CD4-positive, alpha-beta memory T cell (primary cell): Measurements from ENCODE around the gene SNAPC2. TPM values are rescaled to one million over a fixed set of nuclear protein-coding genes. Genes with fewer than 3 reads are reported as not detected.
"Not testable (repeated sequence)": the region's sequence is repeated elsewhere in the genome, so short reads cannot be mapped to it uniquely, and the experiment has no call there.

ENCODE experiments used
- CTCF ChIA-PET: fragments of 350-600 bp; sonication (Branson Sonifier 250); formaldehyde crosslinking; loops from one replicate; lab custom pipeline; 2021; ENCODE audit warnings: inconsistent platforms; ENCODE audit not compliant: partially characterized antibody; lab: Charles Lee
- POLR2A ChIA-PET: fragments of 350-600 bp; sonication (Branson Sonifier 250); formaldehyde crosslinking; loops from one replicate; lab custom pipeline; 2021; ENCODE audit not compliant: partially characterized antibody; lab: Charles Lee
- DNase-seq, 5 donors: peaks; one replicate each; pipeline versions ENCODE4 v3.0.0 to v3.0.0-alpha.2; 2020 to 2022; ENCODE audit warnings: mixed read lengths in 1 of 5
- H3K27ac ChIP-seq: one replicate; pipeline ENCODE4 v1.7.0; 2013; ENCODE audit warnings: low read depth, low read length
- H3K27me3 ChIP-seq: 2 replicates; pipeline ENCODE4 v1.7.0; 2013; ENCODE audit warnings: mild to moderate bottlenecking, low read length, moderate library complexity; ENCODE audit not compliant: insufficient read depth
- H3K36me3 ChIP-seq: 2 replicates; pipeline ENCODE4 v1.7.0; 2013; ENCODE audit warnings: mild to moderate bottlenecking, low read length, moderate library complexity; ENCODE audit not compliant: insufficient read depth
- H3K4me1 ChIP-seq: 2 replicates; pipeline ENCODE4 v1.7.0; 2013; ENCODE audit warnings: mild to moderate bottlenecking, low read length, moderate library complexity; ENCODE audit not compliant: insufficient read depth
- H3K4me3 ChIP-seq, 2 donors: one replicate each; pipeline ENCODE4 v1.7.0; 2013; ENCODE audit warnings: low read length in 2 of 2, mild to moderate bottlenecking in 1 of 2
- H3K9me3 ChIP-seq, 2 donors: one replicate each; pipeline ENCODE4 v1.7.0; 2013; ENCODE audit warnings: low read length in 2 of 2, control low read depth in 1 of 2; ENCODE audit not compliant: control insufficient read depth in 1 of 2
- H3K27ac Mint-ChIP-seq, 7 donors: one replicate each; pipeline ENCODE4 v1.8.0; 2020 to 2021; ENCODE audit warnings: mixed read lengths in 7 of 7, mild to moderate bottlenecking in 6 of 7, inconsistent platforms in 3 of 7, moderate library complexity in 3 of 7
- H3K27me3 Mint-ChIP-seq, 2 donors: one replicate each; pipeline ENCODE4 v1.8.0; 2020 to 2021; ENCODE audit warnings: mixed read lengths in 2 of 2
- H3K36me3 Mint-ChIP-seq, 2 donors: one replicate each; pipeline ENCODE4 v1.8.0; 2020 to 2021; ENCODE audit warnings: mixed read lengths in 2 of 2, inconsistent platforms in 1 of 2, mild to moderate bottlenecking in 1 of 2
- H3K4me1 Mint-ChIP-seq, 4 donors: one replicate each; pipeline ENCODE4 v1.8.0; 2020 to 2021; ENCODE audit warnings: mixed read lengths in 4 of 4, mild to moderate bottlenecking in 1 of 4
- H3K4me3 Mint-ChIP-seq, 8 donors: one replicate each; pipeline ENCODE4 v1.8.0; 2020 to 2021; ENCODE audit warnings: mixed read lengths in 8 of 8, mild to moderate bottlenecking in 7 of 8, moderate library complexity in 6 of 8, inconsistent platforms in 3 of 8
- H3K9me3 Mint-ChIP-seq, 8 donors: one replicate each; pipeline ENCODE4 v1.8.0; 2020 to 2021; ENCODE audit warnings: mixed read lengths in 8 of 8, mild to moderate bottlenecking in 5 of 8, inconsistent platforms in 3 of 8, moderate library complexity in 1 of 8
- intact Hi-C: fragments of 100-400 bp; cut with micrococcal nuclease; formaldehyde crosslinking; loops from one replicate; pipeline ENCODE4 v1.15.1; 2023
- polyA plus RNA-seq, 2 donors: library from polyadenylated mRNA; unstranded; fragments of 300-500 nt; fragmentation: Illumina TruSeq; gene quantifications; one replicate each; pipeline ENCODE4 v1.2.3, GENCODE V29; 2021
- total RNA-seq, 2 experiments: library from RNA; stranded (reverse); gene quantifications; one replicate each; pipeline ENCODE4 v1.2.3, GENCODE V29; 2021

Gene SNAPC2
- total and polyA plus RNA-seq, 4 experiments from 2014 or later: 9.0 to 22.1 (median 17.6) TPM

DNA sequence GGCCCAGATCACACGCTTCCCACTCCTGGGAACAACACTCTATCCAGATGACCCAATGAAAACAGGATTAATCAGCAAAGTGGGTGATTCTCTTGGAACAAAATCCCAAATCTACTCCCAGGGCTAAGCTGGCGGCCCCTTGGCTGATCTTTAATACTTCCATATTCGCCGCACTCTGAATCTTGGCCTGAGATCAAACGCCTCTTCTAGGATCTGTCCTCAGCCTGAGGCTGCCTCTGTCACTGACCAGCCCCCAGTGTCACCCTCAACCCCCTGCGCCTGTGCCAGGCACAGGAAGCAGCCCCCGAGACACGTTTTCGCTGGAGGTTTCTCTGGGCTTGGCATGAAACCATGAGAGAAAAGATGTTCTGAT is 8.2 kb downstream of the SNAPC2 start:
- no peak overlapping the region for H3K4me3 ChIP-seq
- Mint-ChIP-seq H3K36me3 (peaks cover 0 to 23% of the 10 kb centered on the region in 2 donors), H3K9me3 (no peaks in the 10 kb centered on the region), H3K27ac (peak overlapping the region in 3 of 7 donors; percentile 10 to 81 (median 22)), H3K27me3 (no peaks in the 10 kb centered on the region), H3K4me3 (peak overlapping the region in 1 of 8 donors; percentile 39), H3K4me1 (peaks cover 1 to 25% (median 12%) of the 10 kb centered on the region in 4 donors)
- DNase-seq: no peak
- peaks cover 21% of the 10 kb centered on the region for H3K36me3 ChIP-seq
- no peaks in the 10 kb centered on the region for H3K9me3 ChIP-seq
- no peak overlapping the region for H3K27ac ChIP-seq
- H3K4me1 ChIP-seq: peaks cover 10% of the 10 kb centered on the region
- POLR2A ChIA-PET: interaction anchor here (0.7 to 1.6 kb wide), 2 partner anchors 8 to 121 kb away, joined by 3 to 15 read pairs; partner anchors contain the start of gene SNAPC2
- intact Hi-C loops: no loop called here
- CTCF ChIA-PET: interaction anchor here (2.1 to 2.8 kb wide), 3 partner anchors 8 to 76 kb away, joined by 6 to 12 read pairs (median 10); partner anchors contain the start of genes SNAPC2 and TIMM44
- no peaks in the 10 kb centered on the region for H3K27me3 ChIP-seq

DNA sequence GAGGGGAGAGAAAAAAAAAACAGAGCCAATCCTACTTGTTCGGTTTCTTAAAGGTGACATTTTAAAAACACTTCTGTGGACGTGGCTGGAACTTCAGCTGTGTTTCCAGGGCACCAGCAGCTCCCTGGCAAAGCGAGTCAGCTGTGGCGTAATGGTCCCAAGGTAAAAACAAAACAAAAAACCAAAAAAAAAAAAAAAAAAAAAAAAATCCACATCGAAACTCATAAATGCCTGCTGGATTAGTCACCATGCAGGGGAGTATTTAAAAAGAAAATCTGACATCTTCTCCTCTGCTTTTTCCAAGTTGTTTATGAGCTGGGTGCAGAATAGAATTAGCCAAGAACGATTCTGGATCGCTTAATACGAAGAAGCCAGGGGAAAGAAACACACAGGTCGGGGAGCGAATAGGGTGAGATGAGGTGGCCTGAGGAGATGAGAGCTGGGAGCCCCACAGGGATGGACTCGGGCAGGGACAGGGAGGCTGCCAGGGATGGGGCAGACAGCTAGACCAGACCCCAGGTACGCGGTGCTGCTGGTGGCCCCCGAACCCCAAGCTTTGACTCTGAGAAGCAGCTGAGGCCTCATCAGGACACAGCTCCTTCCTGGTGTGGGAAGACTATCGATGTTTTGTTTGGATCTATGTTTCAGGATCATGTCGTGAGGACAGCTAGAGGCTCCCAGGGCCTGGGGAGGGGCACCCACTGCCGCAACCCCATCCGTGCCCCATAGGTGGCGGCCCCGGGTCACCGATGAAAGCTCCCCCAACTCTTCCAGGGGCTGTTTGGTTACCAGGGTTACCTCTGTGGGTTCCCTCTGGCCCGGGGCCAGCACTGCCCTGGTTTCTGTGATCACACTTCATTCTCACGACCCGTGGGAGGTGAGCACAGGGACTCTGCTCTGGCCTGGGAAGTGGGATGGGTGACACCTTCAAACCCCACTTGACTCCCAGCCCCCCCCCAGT is 8.9 kb downstream of the SNAPC2 start:
- Mint-ChIP-seq H3K4me3 (peak overlapping the region in 2 of 8 donors; percentile 21 to 54), H3K27me3 (no peaks in the 10 kb centered on the region), H3K27ac (peak overlapping the region; percentile 36 to 88 (median 62)), H3K4me1 (peaks cover 1 to 20% (median 11%) of the 10 kb centered on the region in 4 donors), H3K9me3 (no peaks in the 10 kb centered on the region), H3K36me3 (peaks cover 0 to 26% of the 10 kb centered on the region in 2 donors)
- Histone ChIP-seq H3K27me3 (no peaks in the 10 kb centered on the region), H3K4me1 (peaks cover 10% of the 10 kb centered on the region), H3K4me3 (no peak overlapping the region), H3K9me3 (no peaks in the 10 kb centered on the region), H3K36me3 (peaks cover 28% of the 10 kb centered on the region), H3K27ac (peak overlapping the region; percentile 21)
- peak; percentile 75 to 88 (median 76) for DNase-seq
- intact Hi-C loops: loop anchor here (1.0 kb wide), 1 partner anchor 14 kb away; the partner anchor contains the start of gene TIMM44
- POLR2A ChIA-PET: interaction anchor here (0.6 to 1.6 kb wide), 6 partner anchors 8 to 1397 kb away, joined by 3 to 15 read pairs (median 3); partner anchors contain the start of genes SNAPC2 and TIMM44
- CTCF ChIA-PET: interaction anchor here (0.9 to 2.8 kb wide), 5 partner anchors 9 to 77 kb away, joined by 4 to 12 read pairs (median 6); partner anchors contain the start of genes MAP2K7, SNAPC2 and TIMM44

DNA sequence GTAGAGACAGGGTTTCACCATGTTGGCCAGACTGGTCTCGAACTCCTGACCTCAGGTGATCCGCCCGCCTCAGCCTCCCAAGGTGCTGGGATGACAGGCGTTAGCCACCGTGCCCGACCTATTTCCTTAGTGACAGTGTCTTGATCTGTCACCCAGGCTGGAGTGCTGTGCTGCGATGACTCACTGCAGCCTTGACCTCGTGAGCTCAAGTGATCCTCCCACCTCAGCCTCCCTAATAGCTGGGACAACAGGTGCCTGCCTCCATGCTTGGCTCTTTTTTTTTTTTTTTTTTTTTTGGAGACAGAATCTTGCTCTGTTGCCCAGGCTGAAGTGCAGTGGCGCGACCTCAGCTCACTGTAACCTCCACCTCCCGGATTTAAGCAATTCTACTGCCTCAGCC is 9.9 kb downstream of the SNAPC2 start:
- H3K4me1 ChIP-seq, DNase-seq, H3K27me3 Mint-ChIP-seq, H3K9me3 ChIP-seq, H3K9me3 Mint-ChIP-seq, H3K4me3 ChIP-seq, H3K4me3 Mint-ChIP-seq, H3K27me3 ChIP-seq, intact Hi-C loops: not testable (repeated sequence)
- H3K27ac Mint-ChIP-seq: peak overlapping the region in 3 of 7 donors; percentile 36 to 81 (median 79)
- ChIA-PET POLR2A (interaction anchor here (1.0 to 1.6 kb wide), 2 partner anchors 9 kb away, joined by 3 to 15 read pairs; partner anchors contain the start of gene SNAPC2), CTCF (interaction anchor here (1.6 to 2.8 kb wide), 3 partner anchors 10 to 77 kb away, joined by 5 to 12 read pairs (median 10); partner anchors contain the start of genes SNAPC2 and TIMM44)
- Histone ChIP-seq H3K36me3 (peaks cover 33% of the 10 kb centered on the region), H3K27ac (peak overlapping the region; percentile 21)
- peaks cover 0 to 29% of the 10 kb centered on the region in 2 donors for H3K36me3 Mint-ChIP-seq
- peaks cover 1 to 20% (median 11%) of the 10 kb centered on the region in 4 donors for H3K4me1 Mint-ChIP-seq

DNA sequence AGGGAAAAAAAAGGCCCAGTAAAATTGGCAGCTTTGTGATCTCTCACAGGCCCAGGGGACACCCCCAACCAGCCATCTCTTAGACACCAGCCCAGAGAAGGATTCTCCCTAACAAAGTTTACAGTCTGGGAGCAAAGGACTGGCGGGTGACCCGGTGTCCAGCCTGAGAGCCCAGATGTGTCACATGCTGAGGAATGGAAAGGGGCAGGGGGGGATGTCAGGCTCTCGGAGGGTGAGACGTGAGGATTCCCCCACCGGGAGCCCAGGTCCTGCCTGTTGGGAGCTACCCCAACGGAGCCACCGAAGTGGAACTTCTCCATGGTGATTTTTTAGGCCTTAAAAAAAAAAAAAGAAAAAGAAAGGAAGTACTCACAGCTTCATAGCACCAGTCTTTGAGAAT is 10.6 kb downstream of the SNAPC2 start:
- ChIA-PET CTCF (interaction anchor here (1.6 to 2.8 kb wide), 2 partner anchors 10 to 78 kb away, joined by 5 to 12 read pairs; partner anchors contain the start of gene SNAPC2), POLR2A (interaction anchor here (1.0 to 1.2 kb wide), 2 partner anchors 10 to 13 kb away, joined by 3 to 6 read pairs; partner anchors contain the start of genes SNAPC2 and TIMM44)
- peaks cover 6% of the 10 kb centered on the region for H3K4me1 ChIP-seq
- Mint-ChIP-seq H3K4me1 (peaks cover 0 to 20% (median 10%) of the 10 kb centered on the region in 4 donors), H3K27ac (no peak overlapping the region), H3K9me3 (no peaks in the 10 kb centered on the region), H3K36me3 (peaks cover 0 to 31% of the 10 kb centered on the region in 2 donors), H3K4me3 (no peak overlapping the region), H3K27me3 (no peaks in the 10 kb centered on the region)
- H3K27me3 ChIP-seq: no peaks in the 10 kb centered on the region
- intact Hi-C loops: no loop called here
- DNase-seq: no peak
- H3K4me3 ChIP-seq: no peak overlapping the region
- H3K36me3 ChIP-seq: peaks cover 38% of the 10 kb centered on the region
- no peak overlapping the region for H3K27ac ChIP-seq
- no peaks in the 10 kb centered on the region for H3K9me3 ChIP-seq

DNA sequence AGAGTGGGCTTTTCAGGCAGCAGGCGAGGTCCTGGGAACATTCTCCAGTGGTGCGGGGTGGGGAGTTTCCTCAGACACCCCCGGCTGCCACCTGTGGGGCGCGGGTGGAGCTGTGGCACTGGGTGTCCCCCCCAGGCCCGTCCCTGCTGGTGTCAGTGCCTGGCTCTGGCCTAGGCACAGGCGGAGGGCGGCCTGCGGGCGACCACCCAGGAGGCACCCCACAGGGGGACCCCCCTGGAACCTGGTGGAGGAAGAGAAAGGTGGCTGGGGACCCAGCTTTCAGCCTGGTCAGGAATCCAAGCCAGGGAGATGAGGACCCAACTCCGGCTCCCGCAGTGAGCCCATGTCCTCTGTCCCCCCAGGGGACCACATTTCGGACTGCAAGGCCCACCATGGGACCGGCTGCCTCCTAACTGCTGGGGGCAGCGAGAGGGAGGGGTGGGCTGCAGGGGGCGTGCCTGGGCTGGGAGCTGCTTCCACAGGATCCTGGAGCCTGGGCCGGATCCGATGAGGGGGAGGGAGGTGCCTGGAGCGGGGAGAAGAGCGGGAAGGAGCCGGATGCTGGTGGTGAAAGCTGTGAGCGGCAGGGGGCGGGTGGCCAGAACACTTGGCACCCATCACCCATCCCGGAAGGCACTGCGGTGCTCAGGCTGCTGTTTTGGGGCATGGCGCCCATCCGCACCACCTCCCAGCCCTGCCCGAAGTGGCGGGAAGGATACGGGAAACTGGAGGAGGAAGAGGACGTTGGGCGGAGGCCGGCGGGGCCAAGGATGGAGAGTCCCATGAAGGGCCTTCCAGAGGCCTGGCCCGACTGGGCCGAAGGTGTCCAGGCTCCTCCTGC is 11.3 kb downstream of the SNAPC2 start:
- Mint-ChIP-seq H3K9me3 (no peaks in the 10 kb centered on the region), H3K4me3 (no peak overlapping the region), H3K27ac (no peak overlapping the region), H3K36me3 (peaks cover 0 to 32% of the 10 kb centered on the region in 2 donors), H3K27me3 (no peaks in the 10 kb centered on the region), H3K4me1 (peaks cover 0 to 17% (median 9%) of the 10 kb centered on the region in 4 donors)
- Histone ChIP-seq H3K27ac (no peak overlapping the region), H3K27me3 (no peaks in the 10 kb centered on the region), H3K9me3 (no peaks in the 10 kb centered on the region), H3K4me1 (peaks cover 3% of the 10 kb centered on the region), H3K36me3 (peaks cover 43% of the 10 kb centered on the region), H3K4me3 (no peak overlapping the region)
- POLR2A ChIA-PET: interaction anchor here (1.0 to 1.2 kb wide), 2 partner anchors 11 to 12 kb away, joined by 3 to 6 read pairs; partner anchors contain the start of genes SNAPC2 and TIMM44
- CTCF ChIA-PET: interaction anchor here (1.6 to 2.8 kb wide), 2 partner anchors 11 to 78 kb away, joined by 5 to 12 read pairs; partner anchors contain the start of gene SNAPC2
- no peak for DNase-seq
- intact Hi-C loops: no loop called here

DNA sequence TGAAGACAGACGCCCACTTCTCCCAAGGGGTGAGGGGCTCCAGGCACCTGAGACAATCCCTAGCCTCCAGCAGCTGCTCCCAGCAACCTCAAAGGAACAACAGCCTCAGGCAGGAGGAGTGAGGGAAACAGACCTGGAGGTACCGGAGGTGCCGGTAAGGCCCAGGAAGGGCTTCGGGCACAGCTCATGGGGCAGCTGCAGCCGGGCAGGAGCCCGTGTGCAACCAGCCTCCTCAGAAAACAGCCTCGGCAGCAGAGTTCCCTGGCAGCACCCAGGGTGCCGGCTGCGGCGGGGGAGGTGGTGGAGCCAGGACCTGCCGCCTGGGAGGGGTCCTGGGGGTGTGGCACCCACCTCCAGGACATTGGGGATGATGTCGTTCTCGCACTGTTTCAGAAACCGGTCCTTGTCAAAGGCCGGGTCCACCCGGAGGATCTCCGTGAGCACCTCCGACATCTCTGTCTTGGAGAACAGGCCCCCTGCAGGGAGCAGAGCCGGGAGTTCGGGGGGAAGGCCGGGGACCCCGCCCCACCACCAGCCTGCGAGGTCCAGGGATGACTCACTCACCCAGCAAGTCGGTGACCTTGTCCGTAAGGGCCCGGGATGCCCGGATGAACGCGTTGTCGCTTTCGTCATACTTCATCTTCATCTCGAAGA is 12.3 kb downstream of the SNAPC2 start:
- intact Hi-C loops: no loop called here
- ChIA-PET POLR2A (no interaction called here), CTCF (no interaction called here)
- Histone ChIP-seq H3K4me3 (no peak overlapping the region), H3K36me3 (peaks cover 45% of the 10 kb centered on the region), H3K27me3 (no peaks in the 10 kb centered on the region), H3K9me3 (no peaks in the 10 kb centered on the region), H3K4me1 (no peaks in the 10 kb centered on the region), H3K27ac (no peak overlapping the region)
- H3K36me3 Mint-ChIP-seq: peaks cover 0 to 33% of the 10 kb centered on the region in 2 donors
- H3K4me1 Mint-ChIP-seq: peaks cover 0 to 14% (median 8%) of the 10 kb centered on the region in 4 donors
- H3K27me3 Mint-ChIP-seq: no peaks in the 10 kb centered on the region
- no peak overlapping the region for H3K4me3 Mint-ChIP-seq
- H3K27ac Mint-ChIP-seq: no peak overlapping the region
- DNase-seq: no peak
- H3K9me3 Mint-ChIP-seq: no peaks in the 10 kb centered on the region
